Activated naive CD4-positive, alpha-beta T cell (primary cell): ENCODE measurements around the gene SKAP1.
"Not testable (repeated sequence)": the region's sequence is repeated elsewhere in the genome, so short reads cannot be mapped to it uniquely, and the experiment has no call there.

Source experiments
- DNase-seq, 4 experiments: peaks; one replicate each; lab custom pipeline; 2025; lab: John Stamatoyannopoulos, UW

Gene SKAP1

GRCh38 chr17:48207776-48208544, 222.1 kb downstream of the SKAP1 start:
- no peak for DNase-seq

DNA sequence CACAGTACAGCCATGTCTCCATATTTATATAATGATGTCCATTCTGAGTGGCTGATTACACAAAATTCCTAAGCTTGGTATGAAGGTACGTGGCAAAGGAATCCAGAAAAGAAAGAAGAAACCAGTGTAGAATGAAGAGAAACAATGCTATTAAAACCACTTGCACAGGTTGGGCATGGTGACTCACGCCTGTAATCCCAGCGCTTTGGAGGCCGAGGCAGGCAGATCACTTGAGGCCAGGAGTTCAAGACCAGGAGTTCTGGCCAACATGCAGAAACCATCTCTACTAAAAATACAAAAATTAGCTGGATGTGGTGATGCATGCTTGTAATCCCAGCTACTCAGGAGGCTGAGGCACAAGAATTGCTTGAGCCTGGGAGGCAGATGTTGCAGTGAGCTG, 223.0 kb downstream of the SKAP1 start:
- not testable (repeated sequence) for DNase-seq

GRCh38 chr17:48202959-48203358, 227.1 kb downstream of the SKAP1 start:
- DNase-seq, result no peak

GRCh38 chr17:48198950-48199541, 231.0 kb downstream of the SKAP1 start:
- DNase-seq, result no peak

DNA sequence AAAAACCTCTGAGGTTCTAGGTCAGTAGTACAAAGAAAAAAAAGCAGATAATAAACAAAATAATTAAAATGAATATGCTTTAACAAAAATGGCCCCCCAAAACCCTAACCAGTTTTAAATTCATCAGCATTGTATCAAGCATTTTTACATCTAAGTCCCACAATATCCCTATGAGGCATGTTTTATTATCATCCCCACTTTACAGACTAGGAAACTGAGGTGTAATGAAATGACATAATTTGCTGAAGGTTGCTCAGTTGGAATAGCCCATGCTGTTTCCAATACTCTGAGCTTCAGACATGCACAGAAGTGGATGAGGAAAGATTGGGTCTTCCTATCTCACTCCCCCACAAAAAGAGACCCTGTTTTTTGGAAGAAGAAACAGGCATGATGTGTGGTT, 234.1 kb downstream of the SKAP1 start:
- DNase-seq, result no peak

- no peak for DNase-seq
Measured at GRCh38 chr17:48194097-48194550, 235.9 kb downstream of the SKAP1 start.

DNA sequence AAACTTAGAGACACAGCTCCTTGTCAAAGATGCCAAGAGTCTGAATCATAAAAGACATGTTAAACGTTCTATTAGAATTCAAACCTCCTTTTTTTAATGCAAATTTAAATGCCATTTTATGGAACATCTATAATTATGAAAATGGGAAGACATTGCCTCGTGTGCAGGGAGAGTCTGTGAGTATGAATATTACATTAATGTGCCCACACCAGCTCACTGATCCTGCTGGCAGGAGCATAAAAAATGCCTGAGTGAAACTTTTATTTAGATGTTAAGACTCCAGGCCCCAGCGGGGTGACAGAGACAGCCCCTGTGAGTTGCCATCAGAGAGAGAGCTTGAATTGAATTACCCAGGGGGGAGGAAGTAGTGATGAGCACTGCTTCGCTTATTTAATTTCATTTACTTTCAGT, 237.7 kb downstream of the SKAP1 start:
- DNase-seq, result no peak

DNA sequence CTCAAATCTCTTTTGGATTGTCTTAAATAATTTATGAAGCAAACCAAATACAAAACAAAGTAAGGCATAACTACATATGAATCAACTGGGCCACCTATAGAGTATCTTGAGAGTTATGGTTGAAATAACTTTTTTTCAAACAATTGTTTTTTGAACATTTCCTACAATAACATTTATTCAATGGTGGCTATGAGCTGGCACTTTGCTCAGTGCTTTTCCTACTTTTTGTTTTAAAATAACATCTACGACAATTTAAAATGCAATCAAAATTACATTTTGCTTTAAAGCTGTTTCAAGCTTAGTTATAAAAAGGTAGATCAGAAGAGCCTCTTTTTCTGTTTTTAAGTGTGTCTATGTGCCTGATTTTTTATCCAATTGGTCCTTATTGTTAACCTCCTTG, 238.7 kb downstream of the SKAP1 start:
- no peak for DNase-seq

DNA sequence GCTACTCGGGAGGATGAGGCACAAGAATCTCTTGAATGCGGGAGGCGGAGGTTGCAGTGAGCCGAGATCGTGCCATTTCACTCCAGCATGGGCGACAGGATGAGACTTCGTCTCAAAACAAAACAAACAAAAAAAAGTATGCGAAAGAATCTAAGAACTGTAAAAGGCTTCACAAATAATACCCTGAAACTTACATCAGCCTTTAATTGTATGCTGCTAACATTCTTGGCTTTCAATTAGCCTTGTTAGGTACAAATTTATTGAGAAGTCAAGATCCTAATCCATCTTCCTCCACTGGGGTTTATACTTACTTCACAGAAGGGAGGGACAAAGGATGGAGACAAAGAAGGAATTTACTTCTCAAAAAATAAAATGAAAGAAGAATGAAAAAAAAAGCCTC, 239.1 kb downstream of the SKAP1 start:
- no peak for DNase-seq

DNA sequence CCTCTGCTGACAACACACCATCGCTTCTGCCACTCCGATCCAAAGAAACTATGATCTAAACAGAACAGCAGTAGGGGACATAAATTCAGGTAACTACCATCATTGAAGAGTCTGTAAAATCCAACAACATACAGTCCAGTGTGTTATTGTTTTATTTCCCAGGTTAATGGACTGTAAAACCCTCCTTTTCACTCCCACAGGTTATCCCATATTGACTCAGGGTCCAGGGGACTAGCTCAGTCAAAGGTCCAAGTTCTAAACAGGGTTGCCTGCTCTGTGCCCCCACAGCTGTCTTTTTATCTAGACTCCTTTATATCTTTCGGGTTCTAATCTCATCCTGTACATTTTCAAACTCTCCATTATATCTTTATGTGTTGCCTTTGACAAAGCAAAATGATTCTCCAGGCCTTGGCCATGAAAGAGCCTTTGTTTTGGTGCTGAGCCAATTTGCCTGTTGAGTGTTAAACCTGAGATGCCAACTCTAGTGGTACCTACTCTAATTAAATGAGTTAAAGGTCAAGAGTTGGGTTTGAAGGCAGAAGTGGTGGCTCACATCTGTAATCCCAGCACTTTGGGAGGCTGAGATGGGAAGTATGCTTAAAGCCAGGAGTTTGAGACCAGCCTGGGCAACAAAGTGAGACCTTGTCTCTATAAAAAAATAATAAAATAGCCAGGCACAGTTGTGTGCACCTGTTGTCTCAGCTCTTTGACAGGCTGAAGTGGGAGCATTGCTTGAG, 242.0 kb downstream of the SKAP1 start:
- no peak for DNase-seq

DNA sequence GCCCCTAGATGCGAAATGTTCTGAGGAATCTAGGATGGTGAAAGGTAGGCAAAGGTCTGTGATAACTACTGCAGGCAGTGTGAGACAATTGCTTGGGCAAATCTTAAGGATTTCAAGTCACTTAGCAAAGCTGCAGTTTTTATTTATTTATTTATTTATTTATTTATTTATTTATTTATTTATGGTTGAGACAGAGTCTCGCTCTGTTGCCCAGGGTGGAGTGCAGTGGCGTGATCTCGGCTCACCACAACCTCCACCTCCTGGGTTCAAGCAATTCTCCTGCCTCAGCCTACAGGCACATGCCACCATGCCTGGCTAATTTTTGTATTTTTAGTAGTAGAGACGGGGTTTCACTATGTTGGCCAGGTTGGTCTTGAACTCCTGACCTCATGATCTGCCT, 243.7 kb downstream of the SKAP1 start:
- DNase-seq, result not testable (repeated sequence)

DNA sequence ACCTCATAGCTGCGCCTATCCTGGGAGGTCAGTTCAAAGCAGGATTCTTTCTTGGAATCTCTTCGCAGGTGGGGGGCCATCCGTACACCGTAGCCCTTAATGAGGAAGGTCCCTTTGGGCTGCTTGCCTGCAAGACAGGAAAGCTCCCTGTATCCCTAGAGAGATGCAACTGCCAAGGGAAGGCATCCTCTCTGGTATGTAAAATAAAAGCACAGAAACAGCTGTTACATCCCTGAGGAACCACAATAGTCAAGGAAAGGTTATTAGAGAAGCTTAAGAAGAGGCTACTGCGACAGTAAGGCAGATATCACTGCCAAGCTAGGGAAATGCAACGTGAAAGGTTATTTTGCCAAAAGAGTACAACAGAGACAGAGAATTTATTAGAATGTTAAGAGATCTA, 245.3 kb downstream of the SKAP1 start:
- no peak for DNase-seq

GRCh38 chr17:48181653-48182052, 248.4 kb downstream of the SKAP1 start:
- DNase-seq, result no peak

GRCh38 chr17:48180842-48181629, 249.0 kb downstream of the SKAP1 start:
- no peak for DNase-seq

DNA sequence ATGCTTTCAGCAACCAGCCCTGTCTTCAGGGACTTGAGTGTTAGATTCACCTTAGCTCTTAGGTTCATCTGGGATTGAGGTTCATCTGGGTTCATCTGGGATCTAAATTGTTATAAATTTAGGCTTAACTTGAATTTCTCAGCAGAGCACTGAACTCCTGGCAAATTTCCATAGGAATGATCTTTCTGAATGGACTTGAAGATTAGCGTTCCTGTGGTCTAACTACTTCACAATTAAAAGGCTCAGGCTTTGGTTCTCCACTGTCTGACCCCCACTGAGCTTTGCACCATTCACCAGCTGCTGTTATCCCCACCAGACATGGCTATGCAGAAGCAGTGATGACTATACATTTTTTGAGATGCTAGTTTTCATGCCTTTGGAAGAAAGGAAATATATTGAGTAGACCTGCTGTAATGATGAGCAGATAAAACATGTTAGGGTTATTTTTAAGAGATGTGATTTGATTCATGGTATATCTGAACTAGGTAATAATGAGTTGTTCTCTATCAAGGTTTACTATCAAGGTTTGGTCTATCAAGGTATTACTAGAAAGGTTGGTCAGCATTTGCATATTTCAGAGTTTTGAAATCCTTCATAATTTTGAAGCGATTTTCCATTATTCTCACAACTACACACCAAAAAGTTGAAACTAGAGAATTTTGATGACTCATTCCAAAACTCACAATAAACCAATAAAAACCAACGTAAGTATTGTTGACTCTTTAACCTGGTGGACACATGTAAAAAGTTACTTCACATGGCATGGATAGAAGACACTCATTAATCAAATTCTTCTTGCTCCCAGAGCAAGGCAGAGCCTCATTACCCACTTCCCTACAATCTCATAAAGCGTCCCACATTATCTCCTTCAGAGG, 250.7 kb downstream of the SKAP1 start:
- no peak for DNase-seq

DNA sequence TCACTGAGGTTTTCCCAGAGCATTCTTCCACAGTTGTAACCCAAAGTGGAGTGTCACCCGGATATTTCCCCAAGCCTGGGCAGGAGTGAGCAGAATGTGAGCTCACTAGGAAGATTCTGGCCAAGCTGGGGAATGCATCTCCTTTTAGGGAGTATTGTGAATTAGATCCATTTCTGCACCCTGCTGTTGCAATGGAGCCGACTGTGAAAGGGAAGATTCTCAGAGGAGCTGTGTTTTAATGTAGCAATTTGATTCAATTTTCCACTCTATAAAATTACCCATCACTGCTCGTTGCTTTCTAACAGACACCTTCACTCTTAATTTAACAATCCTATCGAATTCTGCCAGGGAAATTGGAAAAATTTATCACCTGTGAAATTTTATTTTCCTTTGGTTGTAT, 251.7 kb downstream of the SKAP1 start:
- no peak for DNase-seq

GRCh38 chr17:48177816-48178215, 252.2 kb downstream of the SKAP1 start:
- no peak for DNase-seq

DNA sequence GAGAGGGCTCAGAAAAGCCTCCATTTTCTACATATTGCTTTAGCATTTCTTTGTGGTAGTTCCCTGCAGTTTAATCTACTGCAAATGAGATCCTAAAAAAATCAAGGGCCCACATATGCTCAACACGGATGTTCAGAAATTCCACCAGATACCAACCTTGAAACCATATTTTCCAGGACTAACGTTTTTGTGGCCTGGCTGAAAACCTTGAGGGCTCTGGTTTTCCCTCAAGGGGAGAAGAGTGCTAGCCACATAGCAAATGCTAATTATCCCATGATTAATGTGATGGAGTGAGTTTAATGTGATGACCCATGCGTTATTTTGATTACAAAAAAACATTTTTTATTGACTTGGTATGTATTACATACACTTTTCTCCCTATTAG, 253.6 kb downstream of the SKAP1 start:
- DNase-seq, result no peak

DNA sequence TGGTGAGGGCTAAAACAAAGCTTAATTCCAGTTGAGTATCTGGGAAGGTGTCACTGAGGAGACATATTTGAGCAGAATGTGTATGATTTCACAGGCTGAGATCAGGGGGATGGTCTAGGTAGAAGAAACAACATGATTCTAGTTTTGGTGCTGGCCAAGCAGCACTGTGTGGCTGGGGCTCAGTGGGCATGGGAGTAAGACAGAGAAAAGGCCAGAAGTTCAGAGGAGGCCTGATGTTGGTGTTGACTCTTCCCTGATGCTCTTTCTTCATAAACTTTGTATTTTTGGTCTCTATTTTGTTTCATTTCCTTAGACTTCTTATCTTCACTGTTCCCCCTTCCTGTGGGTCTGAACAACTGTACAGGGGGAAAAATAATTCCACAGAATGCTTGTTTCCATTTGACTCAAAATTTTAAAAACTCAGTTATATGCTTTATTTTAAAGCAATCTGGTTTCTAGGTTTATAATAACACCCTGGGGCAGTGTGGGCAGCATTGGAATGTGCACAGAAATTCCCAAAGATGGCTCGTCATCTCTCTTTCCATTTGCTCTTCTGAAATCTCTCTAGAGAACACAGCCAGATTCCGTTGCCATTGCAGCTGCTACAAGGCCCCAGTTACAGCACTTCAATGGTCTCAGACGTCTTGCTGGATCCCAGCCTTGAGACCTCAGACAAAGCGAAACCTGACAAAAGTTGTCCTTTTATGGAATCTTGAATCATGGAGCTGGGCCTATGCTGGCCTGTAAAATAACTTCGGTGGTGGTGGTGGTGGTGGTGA, 254.1 kb downstream of the SKAP1 start:
- DNase-seq, result no peak

GRCh38 chr17:48174833-48175523, 255.0 kb downstream of the SKAP1 start:
- no peak for DNase-seq
